Bronchial epithelial cell (primary cell): ENCODE measurements around the gene ADGB. TPM values are rescaled to one million over a fixed set of nuclear protein-coding genes. Genes with fewer than 3 reads are reported as not detected.
A peak's percentile ranks its signal among the peaks of the same experiment; 100 is the strongest.
"Not testable (repeated sequence)": the region's sequence is repeated elsewhere in the genome, so short reads cannot be mapped to it uniquely, and the experiment has no call there.

Experiments used
- DNase-seq: peaks from one replicate; pipeline ENCODE4 v3.0.0-alpha.2; 2010; ENCODE audit warnings: low read depth
- FAIRE-seq: peaks from 2 replicates; lab custom pipeline; 2011; peaks lifted over from hg19 to GRCh38; lab: Jason Lieb, UNC
- H3K27me3 ChIP-seq: 2 replicates; pipeline ENCODE4 v1.5.1; 2011; ENCODE audit warnings: low read length; ENCODE audit not compliant: control insufficient read depth, insufficient read depth
- H3K36me3 ChIP-seq: 2 replicates; pipeline ENCODE4 v1.5.1; 2011; ENCODE audit warnings: low read length; ENCODE audit not compliant: control insufficient read depth, insufficient read depth
- H3K4me3 ChIP-seq: 2 replicates; pipeline ENCODE4 v1.5.1; 2011; ENCODE audit warnings: mild to moderate bottlenecking, low read depth, low read length, control low read depth
- CTCF ChIP-seq: IDR thresholded peaks from 2 replicates; pipeline ENCODE4 v1.5.1; 2011; ENCODE audit warnings: mild to moderate bottlenecking, moderate library complexity, low read length, control low read depth, inconsistent platforms; ENCODE audit not compliant: insufficient read depth, severe bottlenecking
- total RNA-seq: library from RNA; depleted of rRNA; stranded (reverse); fragments of >200 nt; gene quantifications from 2 replicates; pipeline ENCODE4 v1.2.1, GENCODE V29; 2014

Gene ADGB
- total RNA-seq, 1 donor from 2014 or later: not detected

- no peaks in the 10 kb centered on the region for H3K27me3 ChIP-seq
- DNase-seq (peak; percentile 46), FAIRE-seq (no peak)
- H3K36me3 ChIP-seq: no peaks in the 10 kb centered on the region
- H3K4me3 ChIP-seq: no peak overlapping the region
- peak; percentile 54 for TF ChIP-seq CTCF
Measured at GRCh38 chr6:146785001-146785585, 186.3 kb downstream of the ADGB start.

GRCh38 chr6:146787876-146788508, 189.2 kb downstream of the ADGB start:
- no peak for TF ChIP-seq CTCF
- Histone ChIP-seq H3K27me3 (no peaks in the 10 kb centered on the region), H3K4me3 (no peak overlapping the region), H3K36me3 (no peaks in the 10 kb centered on the region)
- FAIRE-seq (peak; percentile 13), DNase-seq (no peak)

GRCh38 chr6:146790561-146791091, 191.9 kb downstream of the ADGB start:
- no peak for TF ChIP-seq CTCF
- Histone ChIP-seq H3K4me3 (no peak overlapping the region), H3K27me3 (no peaks in the 10 kb centered on the region), H3K36me3 (no peaks in the 10 kb centered on the region)
- FAIRE-seq: no peak
- peak; percentile 17 for DNase-seq

- no peak for FAIRE-seq
- H3K4me3 ChIP-seq: no peak overlapping the region
- no peaks in the 10 kb centered on the region for H3K27me3 ChIP-seq
- no peaks in the 10 kb centered on the region for H3K36me3 ChIP-seq
- TF ChIP-seq CTCF: no peak
- DNase-seq: no peak
Measured at GRCh38 chr6:146791930-146792329, 193.2 kb downstream of the ADGB start.

- H3K27me3 ChIP-seq, DNase-seq, H3K4me3 ChIP-seq, H3K36me3 ChIP-seq, FAIRE-seq: not testable (repeated sequence)
Measured at GRCh38 chr6:146793218-146793617, 194.4 kb downstream of the ADGB start.

GRCh38 chr6:146795479-146796133, 196.8 kb downstream of the ADGB start:
- DNase-seq: no peak
- no peaks in the 10 kb centered on the region for H3K27me3 ChIP-seq
- no peak overlapping the region for H3K4me3 ChIP-seq
- no peak for TF ChIP-seq CTCF
- no peak for FAIRE-seq
- no peaks in the 10 kb centered on the region for H3K36me3 ChIP-seq

GRCh38 chr6:146803167-146803566, 204.4 kb downstream of the ADGB start:
- H3K36me3 ChIP-seq, DNase-seq, H3K4me3 ChIP-seq, H3K27me3 ChIP-seq, FAIRE-seq: not testable (repeated sequence)
